NCI-H1092 treated with DMSO at 0.1 percent for 48 hours (cell line): ENCODE data around the gene SPIB.

Source experiments
- DNase-seq: peaks from one replicate; lab custom pipeline; 2025; lab: John Stamatoyannopoulos, UW

Gene SPIB

GRCh38 chr19:50444059-50444458 is 25.3 kb downstream of the SPIB start:
- DNase-seq, result no peak

DNA sequence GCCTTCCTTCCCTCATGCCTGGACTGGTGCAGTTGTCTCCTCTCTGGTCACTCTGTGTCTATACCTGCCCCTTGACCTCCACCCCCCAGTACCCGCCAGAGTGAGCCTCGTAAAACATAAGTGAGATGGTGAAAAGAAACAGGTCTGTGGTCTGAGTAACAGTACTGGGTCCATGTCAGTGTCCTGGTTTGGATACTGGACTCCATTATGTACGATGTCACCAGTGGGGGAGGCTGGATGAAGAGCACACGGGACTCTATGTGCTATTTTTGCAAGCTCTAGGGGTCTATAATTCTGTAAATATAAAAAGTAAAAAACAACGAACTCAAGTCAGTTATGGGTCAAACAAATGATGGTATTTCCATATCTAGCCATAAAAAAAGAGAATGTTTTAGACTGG is 28.3 kb downstream of the SPIB start:
- no peak for DNase-seq

- DNase-seq, result no peak
These were observed 29.0 kb downstream of the SPIB start for GRCh38 chr19:50447750-50448149.

DNA sequence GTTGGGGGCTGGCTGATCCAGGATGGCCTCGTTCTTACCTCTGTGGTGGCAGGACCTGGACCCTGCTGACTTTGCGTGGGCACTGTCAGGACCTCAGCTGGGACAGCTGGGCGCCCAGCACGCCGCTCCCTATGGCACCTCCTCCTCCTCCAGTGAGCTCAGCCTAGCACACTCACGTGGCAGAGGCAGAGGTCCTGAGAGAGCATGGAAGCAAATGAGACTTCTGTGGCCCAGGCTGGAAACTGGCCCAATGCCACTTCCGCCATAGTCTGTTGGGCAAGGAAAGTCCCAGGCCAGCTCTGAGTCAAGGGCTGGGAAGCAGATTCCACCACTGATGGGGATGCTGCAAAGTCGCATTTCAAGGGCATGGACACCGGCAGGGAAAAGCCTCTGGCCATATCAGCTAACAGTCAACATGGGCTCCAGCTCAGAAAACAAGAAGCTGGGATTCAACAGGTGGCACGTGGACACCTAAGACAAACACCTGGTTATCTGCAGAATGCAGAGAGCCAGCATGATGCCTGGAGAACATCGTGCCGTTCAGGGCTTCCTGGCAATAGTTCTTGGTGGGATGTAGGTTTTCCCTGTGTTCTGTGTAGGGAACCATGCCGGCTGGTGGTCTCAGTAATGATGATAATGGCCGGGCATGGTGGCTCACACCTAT is 30.6 kb downstream of the SPIB start:
- no peak for DNase-seq

DNA sequence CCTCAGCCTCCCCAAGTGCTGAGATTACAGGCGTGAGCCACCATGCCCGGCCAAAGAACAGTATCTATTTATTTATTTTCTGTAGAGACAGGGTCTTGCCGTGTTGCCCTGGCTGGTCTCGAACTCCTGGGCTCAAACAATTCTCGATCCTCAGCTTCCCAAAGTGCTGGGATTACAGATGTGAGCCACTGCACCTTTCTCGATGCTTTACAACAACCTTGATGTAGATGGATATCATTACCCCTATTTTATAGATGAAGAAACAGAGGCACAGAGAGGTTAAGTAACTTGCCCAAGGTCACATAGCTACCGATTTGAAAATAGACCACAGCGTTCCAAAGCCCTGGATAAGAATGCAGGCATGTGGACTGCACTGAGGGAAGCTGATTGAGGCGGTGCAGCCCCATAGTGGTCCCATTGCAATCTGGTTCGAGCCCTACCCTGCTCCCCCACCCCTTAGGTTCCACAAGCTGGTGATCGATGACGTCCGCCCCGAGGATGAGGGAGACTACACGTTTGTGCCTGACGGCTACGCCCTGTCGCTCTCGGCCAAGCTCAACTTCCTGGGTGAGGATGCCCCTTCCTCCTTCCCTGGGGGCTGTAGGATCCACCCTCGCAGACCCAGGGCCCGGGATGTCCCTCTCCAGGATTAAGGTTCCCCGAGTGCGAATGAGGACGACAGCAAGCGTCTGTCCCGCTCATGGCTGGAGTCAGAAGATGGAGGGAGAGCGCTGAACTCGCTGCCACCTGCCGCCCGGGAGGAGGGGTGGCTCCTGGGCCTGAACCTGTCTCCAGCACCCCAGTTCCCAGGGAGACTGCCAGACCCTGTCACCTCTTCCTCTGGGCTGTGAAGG is 31.9 kb downstream of the SPIB start:
- DNase-seq, result no peak

- DNase-seq, result no peak
These were observed 32.4 kb downstream of the SPIB start for GRCh38 chr19:50451223-50451534.

GRCh38 chr19:50453243-50453642 is 34.5 kb downstream of the SPIB start:
- no peak for DNase-seq

GRCh38 chr19:50455992-50456391 is 37.3 kb downstream of the SPIB start:
- DNase-seq, result no peak

DNA sequence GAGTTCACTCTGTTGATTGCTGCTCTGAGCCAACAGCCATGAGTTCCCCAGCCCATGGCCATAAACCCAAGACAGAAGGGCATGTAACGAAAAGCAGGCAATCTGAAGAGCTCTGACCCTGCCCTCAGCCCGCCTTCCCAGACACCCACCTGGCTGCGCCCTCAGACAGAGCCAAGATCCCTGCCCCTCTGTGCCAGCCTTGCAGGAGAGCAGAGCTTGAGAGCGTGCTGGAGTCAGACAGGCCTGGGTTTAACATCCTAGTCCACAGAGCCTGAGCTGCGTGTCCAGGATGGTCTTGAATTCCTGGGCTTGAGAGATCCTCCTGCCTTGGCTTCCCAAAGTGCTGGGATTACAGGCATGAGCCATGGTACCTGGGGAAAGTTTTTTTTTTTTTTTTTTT is 38.6 kb downstream of the SPIB start:
- DNase-seq, result no peak

DNA sequence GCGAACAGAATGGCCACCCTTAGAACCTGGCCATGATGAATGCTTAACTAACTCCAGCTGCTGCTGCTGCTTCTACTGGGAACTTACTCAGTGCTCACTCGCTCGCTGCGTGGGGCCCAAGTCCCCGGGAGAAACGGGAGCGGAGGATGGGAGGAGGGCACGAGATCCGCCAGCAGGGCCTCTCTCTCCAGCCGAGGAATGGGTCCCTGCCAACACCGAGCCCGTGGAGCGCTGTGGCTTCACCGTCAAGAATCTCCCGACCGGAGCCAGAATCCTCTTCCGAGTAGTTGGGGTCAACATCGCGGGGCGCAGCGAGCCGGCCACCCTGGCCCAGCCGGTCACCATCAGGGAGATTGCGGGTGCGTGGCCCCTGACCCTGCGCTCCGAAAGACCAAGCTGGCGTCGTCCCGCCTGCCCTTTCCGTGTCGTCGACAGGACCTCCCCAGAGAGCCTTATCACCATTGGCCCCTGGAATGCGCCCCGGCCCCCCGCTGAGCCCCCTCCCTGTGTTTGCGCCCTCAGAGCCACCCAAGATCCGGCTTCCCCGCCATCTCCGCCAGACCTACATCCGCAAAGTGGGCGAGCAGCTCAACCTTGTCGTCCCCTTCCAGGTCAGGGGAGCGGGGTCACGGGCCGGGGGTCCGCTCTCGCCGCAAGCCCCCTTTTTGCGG is 39.8 kb downstream of the SPIB start:
- DNase-seq, result no peak

GRCh38 chr19:50459067-50459456 is 40.3 kb downstream of the SPIB start:
- DNase-seq, result no peak

DNA sequence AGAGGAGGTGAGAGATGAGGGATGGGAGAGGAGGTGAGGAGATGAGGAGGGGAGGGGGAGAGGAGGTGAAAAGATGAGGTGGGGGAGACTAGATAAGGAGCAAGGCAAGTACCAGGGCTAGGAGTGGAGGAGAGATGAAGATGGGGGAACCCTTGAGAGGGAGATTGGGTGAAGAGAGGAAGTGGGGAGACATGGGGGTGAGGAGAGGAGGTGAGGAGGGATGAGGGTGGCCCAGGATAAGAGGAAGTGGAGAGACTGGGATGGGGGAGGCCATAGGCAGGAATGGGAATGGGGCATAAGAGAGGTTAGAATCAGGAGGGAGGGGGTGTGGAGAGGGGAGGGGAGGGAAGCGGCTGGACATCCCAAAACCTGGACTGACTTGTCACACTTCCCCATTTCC is 40.9 kb downstream of the SPIB start:
- DNase-seq, result no peak

DNA sequence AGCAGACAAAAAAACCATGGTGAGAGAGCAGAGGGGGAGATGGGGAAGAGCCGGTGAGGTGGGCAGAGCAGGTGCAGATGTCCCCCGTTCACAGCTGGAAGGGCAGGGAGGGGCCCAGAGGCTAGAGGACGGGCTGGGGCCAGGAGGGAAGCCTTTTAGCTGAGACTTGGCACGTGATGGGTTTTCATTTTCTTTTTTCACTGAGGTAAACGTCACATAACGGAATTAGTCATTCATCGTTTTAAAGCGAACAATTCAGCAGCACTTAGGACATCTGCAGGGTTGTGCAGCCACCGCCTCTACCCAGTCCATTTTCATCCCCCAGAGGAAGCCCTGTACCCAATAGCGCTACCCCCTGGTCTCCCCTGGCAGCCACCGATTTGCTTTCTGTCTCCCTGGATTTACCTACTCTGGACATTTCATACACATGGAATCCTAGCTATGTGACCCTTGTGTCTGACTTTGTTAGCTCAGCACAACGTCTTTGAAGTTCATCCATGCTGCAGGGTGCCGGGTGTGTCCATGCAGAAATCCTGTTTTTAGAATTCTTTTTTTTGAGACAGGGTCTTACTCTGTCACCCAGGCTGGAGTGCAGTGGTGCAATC is 41.5 kb downstream of the SPIB start:
- DNase-seq, result no peak

GRCh38 chr19:50461066-50461875 is 42.5 kb downstream of the SPIB start:
- peak; percentile 45 for DNase-seq

- DNase-seq, result no peak
These were observed 44.2 kb downstream of the SPIB start for GRCh38 chr19:50462970-50463369.

- DNase-seq, result no peak
These were observed 45.6 kb downstream of the SPIB start for GRCh38 chr19:50464348-50464747.

DNA sequence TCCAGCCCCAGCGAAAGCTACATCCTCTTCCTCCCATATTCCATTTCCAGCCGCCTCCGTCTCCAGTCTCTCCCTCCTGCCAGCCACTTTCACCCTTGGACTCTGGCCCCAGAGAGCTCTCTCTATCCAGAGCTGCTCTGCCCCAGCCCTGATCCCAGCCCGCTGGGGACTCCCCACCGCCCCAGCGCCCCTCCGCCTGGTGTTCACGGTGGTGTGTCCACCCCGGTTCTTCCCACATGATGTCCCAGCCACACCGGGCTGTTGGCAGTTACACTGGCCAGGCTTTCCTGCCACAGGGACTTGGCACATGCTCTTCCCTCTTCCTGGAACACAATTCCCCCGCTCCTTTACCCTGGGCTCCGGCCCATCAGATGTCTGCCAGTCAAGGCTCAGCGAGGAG is 46.3 kb downstream of the SPIB start:
- no peak for DNase-seq

DNA sequence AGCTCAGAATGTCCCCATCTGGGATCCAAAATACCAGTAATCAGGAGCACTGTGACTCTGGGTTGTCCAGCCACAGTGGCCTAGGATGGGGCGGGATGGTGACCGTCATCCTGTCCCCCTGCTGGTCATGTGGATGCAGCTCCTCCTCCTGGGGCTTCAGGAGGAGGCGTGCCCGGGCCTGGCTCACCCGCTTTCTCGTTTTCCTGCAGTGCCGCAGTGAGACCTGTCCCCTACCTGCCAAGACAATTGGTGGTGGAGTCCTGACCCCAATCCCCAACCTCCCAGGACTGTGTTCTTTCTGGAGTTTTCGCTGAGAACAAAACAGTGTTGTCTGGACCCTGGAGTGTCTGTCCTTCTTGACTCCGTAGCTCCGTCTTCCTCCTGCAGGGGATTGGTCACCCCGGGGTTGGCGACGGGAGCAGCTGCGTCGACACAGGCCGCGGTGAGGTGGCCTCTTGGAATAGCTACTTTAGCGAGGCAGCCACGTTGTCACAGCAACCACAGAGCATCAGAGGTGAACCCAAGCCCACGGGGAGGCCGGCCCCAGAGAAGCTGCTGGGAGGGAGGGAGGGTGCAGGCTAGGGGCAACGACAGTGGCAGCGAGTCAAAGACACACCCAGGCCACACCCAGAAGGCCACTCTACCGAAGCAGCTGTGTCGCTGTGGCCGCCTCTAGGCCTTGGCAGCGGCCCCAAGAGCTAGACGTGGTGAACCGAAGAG is 47.4 kb downstream of the SPIB start:
- DNase-seq, result peak; percentile 52

GRCh38 chr19:50466706-50467039 is 47.9 kb downstream of the SPIB start:
- DNase-seq, result no peak

- DNase-seq, result no peak
These were observed 48.8 kb downstream of the SPIB start for GRCh38 chr19:50467566-50467965.

DNA sequence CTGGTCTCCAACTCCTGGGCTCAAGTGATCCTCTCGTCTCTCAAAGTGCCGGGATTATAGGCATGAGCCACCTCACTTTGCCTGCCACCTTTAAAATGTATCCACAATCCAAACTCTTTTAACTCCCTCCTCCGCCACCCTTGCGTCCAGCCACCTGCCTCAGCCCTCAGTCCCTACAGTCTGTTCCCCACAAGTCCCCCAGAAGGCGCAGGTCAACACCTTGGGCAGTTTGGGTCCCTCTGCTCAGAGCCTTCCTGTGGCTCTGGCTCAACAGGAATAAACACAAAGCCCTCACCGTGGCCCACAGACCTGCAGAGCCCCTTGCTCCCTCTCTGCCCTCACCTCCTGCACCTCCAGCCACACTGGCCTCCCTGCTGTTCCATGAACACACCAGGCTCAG is 50.1 kb downstream of the SPIB start:
- no peak for DNase-seq
